ENCODE data around the gene EPHA3. TPM values are rescaled to one million over a fixed set of nuclear protein-coding genes. Genes with fewer than 3 reads are reported as not detected.

EPHA3 gene
- total and polyA plus RNA-seq, 7 donors: 0.12 to 2.4 (median 0.64) TPM

DNA sequence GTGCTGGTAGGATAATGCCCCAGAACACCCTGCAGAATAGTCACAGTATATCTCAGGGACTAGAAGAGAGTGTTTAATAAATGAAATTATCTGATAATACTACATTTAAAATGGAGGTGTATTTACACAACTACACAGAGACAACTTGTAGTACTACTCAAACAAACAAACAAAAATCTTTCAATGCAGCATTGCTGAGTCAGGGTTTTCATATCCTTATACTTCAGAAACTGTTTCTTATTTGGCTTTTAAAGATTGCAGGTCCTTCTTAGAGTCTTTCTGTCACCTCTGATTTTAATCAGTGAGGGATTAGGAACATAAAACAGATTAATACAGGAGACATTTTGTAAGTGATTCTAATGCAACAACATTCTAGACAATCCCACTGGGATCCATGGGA lies 57.4 kb downstream of the EPHA3 start:
- intact Hi-C loops (cut with DNase I): no loop called here
- no peak for TF ChIP-seq CTCF (IDR thresholded peaks at IDR 0.05)
- no peaks in the 10 kb centered on the region for H3K4me1 ChIP-seq
- no peaks in the 10 kb centered on the region for H3K27me3 ChIP-seq (ENCODE audit: insufficient read depth in 3 of 3, low read length in 2 of 3)
- H3K4me3 ChIP-seq: no peak overlapping the region
- ATAC-seq (no peak), DNase-seq (no peak)
- no peaks in the 10 kb centered on the region for H3K36me3 ChIP-seq (ENCODE audit: insufficient read depth in 1 of 2, low read depth in 1 of 2)
- no peaks in the 10 kb centered on the region for H3K9me3 ChIP-seq
- H3K27ac ChIP-seq: no peak overlapping the region

DNA sequence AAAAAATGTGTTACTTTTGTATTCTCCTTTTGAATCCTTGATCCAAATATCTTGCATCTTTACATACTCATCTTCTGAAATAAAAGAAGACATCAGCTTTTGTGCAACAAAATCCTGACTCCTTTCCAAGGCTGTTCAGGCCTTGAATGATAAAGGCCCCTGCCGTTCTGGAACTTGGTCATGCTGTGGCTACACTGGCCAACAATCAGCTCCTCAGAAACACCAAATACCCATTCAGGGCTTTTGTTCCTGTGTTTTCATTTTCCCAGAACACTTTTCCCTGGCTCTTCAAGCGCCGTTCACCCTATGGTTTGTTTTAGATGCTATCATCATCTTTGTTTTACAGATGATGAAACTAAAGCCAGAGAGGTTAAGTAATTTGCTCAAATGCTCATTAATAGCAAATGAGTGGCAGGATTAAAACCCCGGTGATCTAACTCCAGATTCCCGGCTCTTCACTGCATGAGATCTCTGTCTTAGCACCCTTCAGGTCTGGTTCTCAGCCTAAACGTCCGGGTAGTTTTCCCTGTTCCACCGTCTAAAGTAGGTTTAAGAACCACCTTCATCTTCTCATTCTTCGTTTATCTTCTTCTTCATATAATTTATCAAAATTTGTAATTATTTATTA lies 58.3 kb downstream of the EPHA3 start:
- H3K27me3 ChIP-seq (ENCODE audit: insufficient read depth in 3 of 3, low read length in 2 of 3): no peaks in the 10 kb centered on the region
- H3K9me3 ChIP-seq: no peaks in the 10 kb centered on the region
- TF ChIP-seq CTCF (IDR thresholded peaks at IDR 0.05): no peak
- H3K36me3 ChIP-seq (ENCODE audit: insufficient read depth in 1 of 2, low read depth in 1 of 2): no peaks in the 10 kb centered on the region
- ATAC-seq (no peak), DNase-seq (no peak)
- no peak overlapping the region for H3K27ac ChIP-seq
- 69 to 79% (median 70%) methylated on average over 9 of the region's 9 CpGs for WGBS, 3 donors
- intact Hi-C loops (cut with DNase I): no loop called here
- no peaks in the 10 kb centered on the region for H3K4me1 ChIP-seq
- no peak overlapping the region for H3K4me3 ChIP-seq

DNA sequence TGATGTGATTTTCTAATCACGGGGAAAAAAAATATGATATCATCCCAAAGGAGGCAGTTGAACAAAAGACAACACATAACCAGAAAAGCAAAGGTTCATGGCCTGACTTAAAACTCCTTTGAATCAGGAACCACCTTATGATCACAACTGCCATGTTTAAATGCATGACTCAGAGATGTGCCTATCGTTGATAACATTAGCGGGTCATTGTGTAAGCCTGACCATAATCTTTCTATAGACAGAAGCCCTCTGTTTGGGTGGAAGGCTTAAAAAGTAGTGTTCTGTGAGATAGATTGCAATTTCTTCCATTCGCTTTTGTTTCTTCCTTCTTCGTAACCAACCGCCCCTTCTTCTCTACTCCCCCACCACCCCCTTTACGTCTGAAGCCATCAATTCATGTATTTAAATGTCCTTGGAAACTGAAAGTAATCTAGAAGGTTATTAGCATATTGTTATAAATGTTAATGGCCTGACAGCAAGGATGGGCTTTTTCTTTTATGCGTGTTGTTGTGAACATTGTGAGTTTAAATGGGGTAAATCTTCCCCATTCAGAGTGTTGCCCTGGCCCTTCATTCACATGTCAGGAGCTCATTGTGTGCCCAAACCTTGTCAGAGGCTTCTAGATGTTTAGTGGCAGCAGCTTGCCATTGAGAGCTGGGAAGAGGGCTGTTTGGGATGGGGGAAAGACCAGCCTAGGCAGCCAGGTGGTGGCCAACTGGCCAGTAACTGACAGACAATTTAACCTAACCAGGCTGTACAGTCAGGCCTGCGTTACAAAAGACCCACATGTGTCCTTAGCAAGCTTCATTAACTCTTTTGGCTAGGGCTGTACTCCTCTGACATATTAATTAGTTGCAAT lies 64.5 kb downstream of the EPHA3 start:
- ATAC-seq: no peak
- WGBS, 3 donors: 79 to 91% (median 87%) methylated on average over 9 of the region's 9 CpGs
- no peaks in the 10 kb centered on the region for H3K27me3 ChIP-seq (ENCODE audit: insufficient read depth in 3 of 3, low read length in 2 of 3)

GRCh38 chr3:89173546-89173945 lies 66.1 kb downstream of the EPHA3 start:
- ATAC-seq: no peak
- no peak overlapping the region for H3K4me3 ChIP-seq
- H3K9me3 ChIP-seq: no peaks in the 10 kb centered on the region
- H3K4me1 ChIP-seq: no peaks in the 10 kb centered on the region
- no peaks in the 10 kb centered on the region for H3K27me3 ChIP-seq (ENCODE audit: insufficient read depth in 3 of 3, low read length in 2 of 3)
- no peaks in the 10 kb centered on the region for H3K36me3 ChIP-seq (ENCODE audit: insufficient read depth in 1 of 2, low read depth in 1 of 2)
- intact Hi-C loops (cut with DNase I): no loop called here
- no peak for TF ChIP-seq CTCF (IDR thresholded peaks at IDR 0.05)
- H3K27ac ChIP-seq: no peak overlapping the region
- DNase-seq: no peak

More for the DNA sequence above, 64.5 kb downstream of the EPHA3 start:
- Histone ChIP-seq H3K36me3 (ENCODE audit: insufficient read depth in 1 of 2, low read depth in 1 of 2) (no peaks in the 10 kb centered on the region), H3K4me3 (no peak overlapping the region), H3K9me3 (no peaks in the 10 kb centered on the region), H3K4me1 (no peaks in the 10 kb centered on the region), H3K27ac (no peak overlapping the region)
- no peak for DNase-seq
- no peak for TF ChIP-seq CTCF (IDR thresholded peaks at IDR 0.05)
- intact Hi-C loops (cut with DNase I): no loop called here
